ENCODE results near the gene TNNT3. TPM values are rescaled to one million over a fixed set of nuclear protein-coding genes. Genes with fewer than 3 reads are reported as not detected.

TNNT3 gene
- total and polyA plus RNA-seq, 10 donors, result 0.64 to 4.9 (median 2.0) TPM; not detected in 1

DNA sequence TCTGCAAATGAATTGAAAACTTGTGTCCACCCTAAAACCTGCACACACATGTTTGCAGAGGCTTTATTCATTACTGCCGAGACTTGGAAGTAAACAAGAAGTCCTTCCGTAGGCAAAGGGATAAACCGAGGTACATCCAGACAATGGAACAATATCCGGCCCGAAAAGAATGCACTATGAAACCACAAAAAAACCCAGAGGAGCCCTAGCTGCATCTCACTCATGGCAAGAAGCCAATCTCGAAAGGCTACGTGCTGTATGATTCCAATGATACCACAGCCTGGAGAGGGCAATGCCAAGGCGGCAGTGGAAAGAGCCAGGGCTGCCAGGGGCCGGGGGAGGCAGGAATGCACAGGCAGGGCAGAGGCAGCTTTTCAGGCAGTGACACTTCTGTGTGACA lies 24.5 kb downstream of the TNNT3 start:
- Histone ChIP-seq H3K4me1 (peaks cover 0 to 4% (median 2%) of the 10 kb centered on the region in 6 donors), H3K36me3 (no peaks in the 10 kb centered on the region), H3K9me3 (no peaks in the 10 kb centered on the region), H3K27me3 (replicated peaks in 1 of 7) (peaks cover 0 to 4% (median 0%) of the 10 kb centered on the region in 7 donors), H3K27ac (no peak overlapping the region), H3K4me3 (no peak overlapping the region)
- TF ChIP-seq POLR2A (IDR thresholded peaks at IDR 0.05) (no peak), POLR2AphosphoS5 (IDR thresholded peaks at IDR 0.05) (no peak)
- TF ChIP-seq, protein P1, sequence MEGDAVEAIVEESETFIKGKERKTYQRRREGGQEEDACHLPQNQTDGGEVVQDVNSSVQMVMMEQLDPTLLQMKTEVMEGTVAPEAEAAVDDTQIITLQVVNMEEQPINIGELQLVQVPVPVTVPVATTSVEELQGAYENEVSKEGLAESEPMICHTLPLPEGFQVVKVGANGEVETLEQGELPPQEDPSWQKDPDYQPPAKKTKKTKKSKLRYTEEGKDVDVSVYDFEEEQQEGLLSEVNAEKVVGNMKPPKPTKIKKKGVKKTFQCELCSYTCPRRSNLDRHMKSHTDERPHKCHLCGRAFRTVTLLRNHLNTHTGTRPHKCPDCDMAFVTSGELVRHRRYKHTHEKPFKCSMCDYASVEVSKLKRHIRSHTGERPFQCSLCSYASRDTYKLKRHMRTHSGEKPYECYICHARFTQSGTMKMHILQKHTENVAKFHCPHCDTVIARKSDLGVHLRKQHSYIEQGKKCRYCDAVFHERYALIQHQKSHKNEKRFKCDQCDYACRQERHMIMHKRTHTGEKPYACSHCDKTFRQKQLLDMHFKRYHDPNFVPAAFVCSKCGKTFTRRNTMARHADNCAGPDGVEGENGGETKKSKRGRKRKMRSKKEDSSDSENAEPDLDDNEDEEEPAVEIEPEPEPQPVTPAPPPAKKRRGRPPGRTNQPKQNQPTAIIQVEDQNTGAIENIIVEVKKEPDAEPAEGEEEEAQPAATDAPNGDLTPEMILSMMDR (IDR thresholded peaks at IDR 0.05 in 8 of 11, conservative IDR thresholded peaks at IDR 0.05 in 3 of 11), result no peak
- peak; percentile 43 for DNase-seq
- 58 to 82% (median 71%) methylated on average over 9 of the region's 9 CpGs for WGBS, 5 donors
- intact Hi-C loops (cut with DNase I; ENCODE audit: low total_unique reads), result no loop called here

DNA sequence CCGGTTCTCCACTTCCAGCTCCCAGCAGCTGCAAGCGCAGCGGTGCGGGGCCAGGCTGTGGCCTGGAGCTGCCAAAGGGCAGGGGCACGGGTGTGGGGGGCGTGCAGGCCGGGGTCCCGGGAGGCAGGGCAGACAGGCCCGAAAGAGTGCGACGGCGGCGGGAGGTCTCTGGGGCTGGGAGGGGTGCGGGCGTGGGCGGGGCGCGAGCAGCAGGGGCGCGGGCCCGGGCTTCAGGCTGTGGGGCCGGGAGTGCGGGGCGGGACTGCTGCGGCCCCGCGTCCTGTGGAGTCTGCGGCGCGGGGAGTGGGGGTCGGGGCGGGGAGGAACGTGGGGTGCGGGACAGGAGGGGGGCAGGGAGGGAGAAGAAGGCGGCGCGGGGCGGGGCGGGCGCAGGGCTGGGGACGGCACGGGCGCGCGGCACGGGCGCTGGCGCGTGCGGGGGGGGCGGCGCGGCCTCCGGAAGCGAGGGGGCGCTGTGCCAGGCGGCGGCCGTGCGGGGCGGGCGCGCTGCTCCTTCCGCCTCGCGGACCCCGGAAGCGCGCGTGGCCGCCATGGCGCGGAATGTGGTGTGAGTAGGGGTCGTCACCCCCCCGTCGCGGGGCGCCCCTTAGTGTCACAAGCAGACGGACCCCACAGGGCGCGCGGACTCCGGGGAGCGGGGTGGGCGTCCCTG lies 27.4 kb downstream of the TNNT3 start, which contains the start of gene MRPL23:
Gene MRPL23, plus strand, starts transcription at position 521 of the 673 bp plus-strand sequence. Its CDS starts 31 bp downstream, at position 552.
- no peaks in the 10 kb centered on the region for H3K4me1 ChIP-seq
- intact Hi-C loops (cut with DNase I; ENCODE audit: low total_unique reads), result no loop called here
- no peaks in the 10 kb centered on the region for H3K9me3 ChIP-seq
- WGBS, 5 donors, result 0% methylated on average over 19 of the region's 85 CpGs; no CpG with 5 or more reads in 4 of the 5 donors
- H3K27ac ChIP-seq, result no peak within 1 kb of the TSS
- H3K4me3 ChIP-seq, result no peak within 1 kb of the TSS
- H3K36me3 ChIP-seq, result no peaks in the 10 kb centered on the region
- no peaks in the 10 kb centered on the region for H3K27me3 ChIP-seq (replicated peaks in 1 of 7)
- DNase-seq, result peak; percentile 68
- TF ChIP-seq, protein P1 (IDR thresholded peaks at IDR 0.05 in 8 of 11, conservative IDR thresholded peaks at IDR 0.05 in 3 of 11), result no peak
- TF ChIP-seq POLR2A (IDR thresholded peaks at IDR 0.05) (no peak), POLR2AphosphoS5 (IDR thresholded peaks at IDR 0.05) (no peak)

DNA sequence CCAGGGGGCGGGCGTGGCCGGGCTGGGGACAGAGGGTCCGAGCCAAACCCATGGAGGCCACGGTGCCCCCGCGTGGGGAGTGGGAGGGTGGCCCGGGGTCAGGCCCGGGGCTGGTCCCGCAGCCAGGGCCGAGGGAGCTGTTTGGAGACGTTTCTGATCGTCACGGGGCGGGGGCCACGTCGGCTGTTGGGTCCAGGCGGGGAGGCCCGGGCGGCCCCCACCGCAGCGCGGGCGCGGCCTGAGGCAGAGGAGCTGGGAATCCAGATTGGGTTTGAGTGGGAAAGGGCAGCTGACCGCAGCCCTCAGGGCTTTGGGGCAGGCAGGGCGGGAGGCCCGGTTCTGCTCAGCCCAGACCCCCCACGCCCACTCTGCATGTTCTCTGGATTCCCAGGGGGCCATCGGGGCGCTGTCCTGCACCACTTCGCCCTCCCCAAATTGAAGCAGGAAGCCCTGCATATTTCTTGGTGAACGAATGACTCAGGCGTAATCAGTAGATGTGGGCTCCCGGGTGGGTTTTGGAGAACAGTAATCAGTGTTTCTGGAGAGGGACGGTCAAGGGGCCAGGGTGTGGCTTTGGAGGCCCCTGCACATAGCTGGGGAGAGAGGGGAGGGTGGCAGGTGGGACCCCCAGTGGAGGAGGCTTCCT lies 28.2 kb downstream of the TNNT3 start:
- Histone ChIP-seq H3K4me1 (no peaks in the 10 kb centered on the region), H3K36me3 (no peaks in the 10 kb centered on the region), H3K27me3 (replicated peaks in 1 of 7) (no peaks in the 10 kb centered on the region), H3K4me3 (no peak overlapping the region), H3K27ac (no peak overlapping the region), H3K9me3 (no peaks in the 10 kb centered on the region)
- TF ChIP-seq POLR2AphosphoS5 (IDR thresholded peaks at IDR 0.05), result no peak
- no peak for TF ChIP-seq POLR2A (IDR thresholded peaks at IDR 0.05)
- TF ChIP-seq, protein P1 (IDR thresholded peaks at IDR 0.05 in 8 of 11, conservative IDR thresholded peaks at IDR 0.05 in 3 of 11), result no peak
- no CpG with 5 or more reads among the region's 36 CpGs for WGBS, 5 donors
- intact Hi-C loops (cut with DNase I; ENCODE audit: low total_unique reads), result no loop called here
- no peak for DNase-seq

DNA sequence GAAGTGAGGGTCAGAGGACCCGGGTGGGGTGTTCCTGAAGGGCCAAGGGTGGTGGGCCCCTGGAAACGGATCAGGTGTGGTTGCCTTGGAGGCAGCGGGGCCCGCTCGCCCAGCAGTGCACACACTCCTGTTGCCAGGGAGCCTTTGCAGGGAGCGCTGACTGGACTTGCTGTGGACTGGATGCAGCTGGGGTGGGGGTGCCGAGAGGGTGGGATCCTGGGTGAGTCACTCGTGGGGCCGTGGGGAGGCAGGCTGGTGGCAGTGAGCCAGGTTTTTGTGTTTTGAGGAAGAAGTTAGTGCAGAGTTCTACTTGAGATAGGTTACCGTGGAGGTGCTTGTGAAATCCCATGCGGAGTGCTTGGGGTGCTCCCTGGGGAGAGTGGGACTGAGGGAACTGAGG lies 28.9 kb downstream of the TNNT3 start:
- TF ChIP-seq POLR2AphosphoS5 (IDR thresholded peaks at IDR 0.05), result no peak
- TF ChIP-seq, protein P1 (IDR thresholded peaks at IDR 0.05 in 8 of 11, conservative IDR thresholded peaks at IDR 0.05 in 3 of 11), result no peak
- no peak for TF ChIP-seq POLR2A (IDR thresholded peaks at IDR 0.05)
- Histone ChIP-seq H3K36me3 (no peaks in the 10 kb centered on the region), H3K9me3 (no peaks in the 10 kb centered on the region), H3K27ac (no peak overlapping the region), H3K4me3 (no peak overlapping the region), H3K27me3 (replicated peaks in 1 of 7) (no peaks in the 10 kb centered on the region), H3K4me1 (no peaks in the 10 kb centered on the region)
- intact Hi-C loops (cut with DNase I; ENCODE audit: low total_unique reads), result no loop called here
- peak; percentile 23 for DNase-seq
- no CpG with 5 or more reads among the region's 11 CpGs for WGBS, 5 donors
